GDM1 (cell line): Measurements from ENCODE around the gene TUBD1.

Experiments
- DNase-seq: peaks from one replicate; lab custom pipeline; 2025; lab: John Stamatoyannopoulos, UW

The TUBD1 gene

GRCh38 chr17:59825533-59826322 is 67.0 kb downstream of the TUBD1 start:
- DNase-seq = no peak

DNA sequence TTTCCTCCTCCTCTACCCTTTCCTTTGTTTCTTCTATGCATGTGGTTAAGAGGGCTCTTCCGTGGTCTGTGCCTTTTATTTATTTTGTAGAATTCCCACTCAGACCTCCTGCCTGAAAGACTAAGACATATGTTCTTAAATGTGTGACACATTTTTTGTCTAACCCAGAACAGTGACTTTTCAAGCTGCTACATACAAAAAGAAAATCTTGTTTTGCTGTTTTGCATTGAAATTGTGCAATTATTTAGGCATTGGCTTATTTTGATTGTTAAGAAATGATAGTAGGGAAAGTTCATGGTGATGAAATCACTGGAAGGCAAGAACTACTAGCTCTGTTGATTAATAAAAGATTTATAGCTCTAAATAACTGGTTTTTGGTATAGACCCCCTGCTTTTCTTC is 76.8 kb downstream of the TUBD1 start:
- DNase-seq = no peak

GRCh38 chr17:59814685-59815084 is 78.1 kb downstream of the TUBD1 start:
- no peak for DNase-seq

- no peak for DNase-seq
Measured at GRCh38 chr17:59814276-59814675, 78.5 kb downstream of the TUBD1 start.

- peak; percentile 71 for DNase-seq
Measured at GRCh38 chr17:59812139-59812538, 80.6 kb downstream of the TUBD1 start.

GRCh38 chr17:59811209-59811608 is 81.5 kb downstream of the TUBD1 start:
- no peak for DNase-seq

DNA sequence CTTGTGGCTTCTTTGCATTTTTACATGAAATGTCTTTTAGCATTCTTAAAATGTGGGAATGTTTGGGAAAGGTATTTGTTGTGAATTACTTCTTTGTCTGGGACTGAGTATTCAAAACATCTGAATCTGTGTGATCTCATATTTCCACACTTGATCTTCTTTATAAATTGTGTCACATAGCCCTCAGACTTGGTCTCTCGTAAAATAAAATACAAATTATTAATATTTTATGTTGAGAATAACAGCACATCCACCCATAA is 81.9 kb downstream of the TUBD1 start:
- no peak for DNase-seq
